GM18909 (cell line): ENCODE results near the gene UQCR10.

Source experiments
- ATAC-seq: cut with Tn5 transposase; IDR thresholded peaks from one replicate; pipeline ENCODE4 v1.9.1; 2021; ENCODE audit warnings: mild to moderate bottlenecking; ENCODE audit not compliant: unreplicated experiment, poor library complexity

UQCR10 gene

GRCh38 chr22:29767171-29768051, at the start of gene UQCR10:
UQCR10 (plus strand) TSS chr22:29767369; CDS start chr22:29767399, 30 bp downstream.
- ATAC-seq, result peak; percentile 68

GRCh38 chr22:29717789-29718188, 49.4 kb upstream of the UQCR10 start:
- ATAC-seq, result no peak

GRCh38 chr22:29718949-29719898, 47.9 kb upstream of the UQCR10 start:
- ATAC-seq, result no peak

- no peak for ATAC-seq
Observed at GRCh38 chr22:29719899-29720645, 47.1 kb upstream of the UQCR10 start, which contains the start of gene CABP7. CABP7 (plus strand) TSS chr22:29720003; CDS start chr22:29720425, 422 bp downstream.

GRCh38 chr22:29720811-29721323, 46.3 kb upstream of the UQCR10 start:
- ATAC-seq, result no peak

- ATAC-seq, result no peak
Observed at GRCh38 chr22:29722151-29722550, 45.0 kb upstream of the UQCR10 start.

GRCh38 chr22:29722587-29722986, 44.6 kb upstream of the UQCR10 start:
- no peak for ATAC-seq

GRCh38 chr22:29723766-29724165, 43.4 kb upstream of the UQCR10 start:
- ATAC-seq, result no peak

- ATAC-seq, result no peak
Observed at GRCh38 chr22:29724843-29725242, 42.3 kb upstream of the UQCR10 start.

- no peak for ATAC-seq
Observed at GRCh38 chr22:29726106-29726505, 41.1 kb upstream of the UQCR10 start.

- no peak for ATAC-seq
Observed at GRCh38 chr22:29726512-29727130, 40.5 kb upstream of the UQCR10 start.

GRCh38 chr22:29727131-29727523, 40.0 kb upstream of the UQCR10 start:
- no peak for ATAC-seq

GRCh38 chr22:29729161-29729560, 38.0 kb upstream of the UQCR10 start:
- ATAC-seq, result no peak

- ATAC-seq, result no peak
Observed at GRCh38 chr22:29731058-29731850, 35.9 kb upstream of the UQCR10 start.

GRCh38 chr22:29732883-29733282, 34.3 kb upstream of the UQCR10 start:
- no peak for ATAC-seq

GRCh38 chr22:29733362-29734201, 33.6 kb upstream of the UQCR10 start:
- no peak for ATAC-seq

- ATAC-seq, result no peak
Observed at GRCh38 chr22:29734406-29734805, 32.8 kb upstream of the UQCR10 start.

GRCh38 chr22:29734838-29735237, 32.3 kb upstream of the UQCR10 start:
- ATAC-seq, result no peak
